GM19238 (cell line): ENCODE data around the gene DHRSX.
"Not testable (repeated sequence)": the region's sequence is repeated elsewhere in the genome, so short reads cannot be mapped to it uniquely, and the experiment has no call there.

Experiments
- DNase-seq: peaks from one replicate; pipeline ENCODE4 v3.0.0; 2011; ENCODE audit warnings: low spot score; ENCODE audit not compliant: insufficient read length

DHRSX gene

GRCh38 chrX:2320089-2320488 lies 180.7 kb downstream of the DHRSX start:
- no peak for DNase-seq

- DNase-seq: no peak
Observed at GRCh38 chrX:2318371-2318770, 182.4 kb downstream of the DHRSX start.

- no peak for DNase-seq
Observed at GRCh38 chrX:2317527-2318055, 183.2 kb downstream of the DHRSX start.

GRCh38 chrX:2316534-2316933 lies 184.2 kb downstream of the DHRSX start:
- no peak for DNase-seq

GRCh38 chrX:2315434-2315833 lies 185.3 kb downstream of the DHRSX start:
- DNase-seq: no peak

- DNase-seq: no peak
Observed at GRCh38 chrX:2314831-2315365, 185.9 kb downstream of the DHRSX start.

GRCh38 chrX:2313864-2314640 lies 186.7 kb downstream of the DHRSX start:
- no peak for DNase-seq

GRCh38 chrX:2312061-2312591 lies 188.7 kb downstream of the DHRSX start:
- DNase-seq: not testable (repeated sequence)

- no peak for DNase-seq
Observed at GRCh38 chrX:2311501-2311900, 189.3 kb downstream of the DHRSX start.

- DNase-seq: no peak
Observed at GRCh38 chrX:2301901-2302300, 198.9 kb downstream of the DHRSX start.

- DNase-seq: no peak
Observed at GRCh38 chrX:2299871-2300270, 200.9 kb downstream of the DHRSX start.

GRCh38 chrX:2286731-2287130 lies 214.0 kb downstream of the DHRSX start:
- DNase-seq: no peak

GRCh38 chrX:2284601-2285000 lies 216.2 kb downstream of the DHRSX start:
- no peak for DNase-seq

- DNase-seq: no peak
Observed at GRCh38 chrX:2284133-2284532, 216.6 kb downstream of the DHRSX start.

- no peak for DNase-seq
Observed at GRCh38 chrX:2283111-2283859, 217.5 kb downstream of the DHRSX start.

GRCh38 chrX:2282490-2283090 lies 218.2 kb downstream of the DHRSX start:
- DNase-seq: no peak

GRCh38 chrX:2272337-2272736 lies 228.4 kb downstream of the DHRSX start:
- DNase-seq: no peak

GRCh38 chrX:2271595-2271994 lies 229.2 kb downstream of the DHRSX start:
- DNase-seq: not testable (repeated sequence)

GRCh38 chrX:2270783-2271182 lies 230.0 kb downstream of the DHRSX start:
- DNase-seq: not testable (repeated sequence)

GRCh38 chrX:2267890-2268289 lies 232.9 kb downstream of the DHRSX start:
- DNase-seq: no peak
